Hepatocyte (in vitro differentiated cells): Measurements from ENCODE around the gene ARHGAP22.

Experiments
- EZH2 ChIP-seq: fragments of 200-600 bp; sonication (generic); IDR thresholded peaks from 2 replicates; pipeline ENCODE4 v1.6.1; 2016; ENCODE audit warnings: antibody characterized with exemption, mild to moderate bottlenecking, borderline replicate concordance
- TF ChIP-seq, protein P1 (sequence below): fragments of 200-600 bp; sonication (generic); IDR thresholded peaks from 2 replicates; pipeline ENCODE4 v1.5.1; 2016; ENCODE audit warnings: antibody characterized with exemption, mild to moderate bottlenecking; ENCODE audit not compliant: poor library complexity

DNA sequence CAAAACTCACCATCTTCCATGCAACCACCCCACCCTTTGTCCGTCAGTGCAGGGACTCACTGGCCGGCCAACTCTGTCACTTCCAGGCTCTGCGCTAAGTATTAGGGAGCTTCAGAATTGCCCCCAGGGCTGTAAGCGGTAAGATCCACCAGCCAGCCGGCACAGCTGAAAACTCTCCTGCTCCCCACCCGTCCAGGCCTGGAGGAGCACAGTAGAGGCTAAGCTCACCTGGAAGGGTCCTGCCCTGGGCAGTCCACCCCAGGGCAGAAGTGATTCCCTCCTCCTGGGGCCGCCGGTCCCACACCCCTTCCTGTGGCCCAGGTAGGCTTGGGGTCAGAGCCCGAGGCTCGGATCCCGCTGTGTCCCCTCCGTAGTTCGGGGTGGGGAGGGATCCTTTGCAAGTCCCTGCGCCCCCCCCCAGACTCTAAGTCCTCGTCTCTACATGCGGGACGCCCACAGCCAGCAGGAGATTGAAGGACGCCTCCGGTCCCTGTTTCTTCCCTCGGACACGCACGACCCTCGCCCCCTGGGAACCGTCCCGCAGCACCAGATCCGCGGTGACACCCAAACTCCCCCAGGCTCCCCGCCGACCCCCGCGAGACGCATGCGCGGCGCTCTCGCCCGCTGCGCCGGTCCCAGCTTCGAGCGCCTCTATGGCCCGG lies 138.9 kb downstream of the ARHGAP22 start:
- TF ChIP-seq, protein P1, sequence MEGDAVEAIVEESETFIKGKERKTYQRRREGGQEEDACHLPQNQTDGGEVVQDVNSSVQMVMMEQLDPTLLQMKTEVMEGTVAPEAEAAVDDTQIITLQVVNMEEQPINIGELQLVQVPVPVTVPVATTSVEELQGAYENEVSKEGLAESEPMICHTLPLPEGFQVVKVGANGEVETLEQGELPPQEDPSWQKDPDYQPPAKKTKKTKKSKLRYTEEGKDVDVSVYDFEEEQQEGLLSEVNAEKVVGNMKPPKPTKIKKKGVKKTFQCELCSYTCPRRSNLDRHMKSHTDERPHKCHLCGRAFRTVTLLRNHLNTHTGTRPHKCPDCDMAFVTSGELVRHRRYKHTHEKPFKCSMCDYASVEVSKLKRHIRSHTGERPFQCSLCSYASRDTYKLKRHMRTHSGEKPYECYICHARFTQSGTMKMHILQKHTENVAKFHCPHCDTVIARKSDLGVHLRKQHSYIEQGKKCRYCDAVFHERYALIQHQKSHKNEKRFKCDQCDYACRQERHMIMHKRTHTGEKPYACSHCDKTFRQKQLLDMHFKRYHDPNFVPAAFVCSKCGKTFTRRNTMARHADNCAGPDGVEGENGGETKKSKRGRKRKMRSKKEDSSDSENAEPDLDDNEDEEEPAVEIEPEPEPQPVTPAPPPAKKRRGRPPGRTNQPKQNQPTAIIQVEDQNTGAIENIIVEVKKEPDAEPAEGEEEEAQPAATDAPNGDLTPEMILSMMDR, result no peak
- TF ChIP-seq EZH2, result no peak
